SU-DHL-6 (cell line): ENCODE results near the gene INO80D.

ENCODE experiments used
- CTCF ChIP-seq: fragments of 200-600 bp; sonication (generic); IDR thresholded peaks from one replicate; pipeline ENCODE4 v1.5.1; 2017; ENCODE audit warnings: antibody characterized with exemption, mild to moderate bottlenecking, low read length, moderate library complexity; ENCODE audit not compliant: insufficient read depth, poor library complexity, severe bottlenecking
- EZH2phosphoT487 ChIP-seq: fragments of 200-600 bp; sonication (generic), shearing (Covaris generic); conservative IDR thresholded peaks from 2 replicates; pipeline ENCODE4 v1.6.1; 2018; ENCODE audit warnings: mild to moderate bottlenecking, antibody characterized with exemption, low read length, moderate library complexity, mixed read lengths

DNA sequence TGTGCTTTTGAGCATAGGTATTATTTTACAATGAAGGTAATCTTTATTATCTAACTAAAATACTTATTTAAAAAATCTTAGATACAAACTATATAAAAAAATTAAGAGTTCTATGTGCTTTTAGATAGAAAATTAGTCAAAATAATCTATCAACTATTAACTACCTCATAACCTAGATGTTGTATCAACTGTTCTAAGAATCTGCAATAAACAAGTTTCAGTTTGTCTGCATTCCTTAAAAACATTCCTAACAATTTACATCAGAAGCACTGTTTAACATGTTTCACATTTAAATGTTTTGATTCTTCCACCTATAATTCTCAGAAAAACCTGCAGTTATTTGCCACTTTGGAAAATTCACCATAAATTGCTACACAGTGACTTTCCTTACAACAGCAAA, 39.9 kb upstream of the INO80D start:
- no peak for TF ChIP-seq CTCF
- no peak for TF ChIP-seq EZH2phosphoT487
